ENCODE results near the gene EDN2. TPM values are rescaled to one million over a fixed set of nuclear protein-coding genes. Genes with fewer than 3 reads are reported as not detected.

The EDN2 gene
- total RNA-seq, 1 donor from 2014 or later, result 3.5 TPM

DNA sequence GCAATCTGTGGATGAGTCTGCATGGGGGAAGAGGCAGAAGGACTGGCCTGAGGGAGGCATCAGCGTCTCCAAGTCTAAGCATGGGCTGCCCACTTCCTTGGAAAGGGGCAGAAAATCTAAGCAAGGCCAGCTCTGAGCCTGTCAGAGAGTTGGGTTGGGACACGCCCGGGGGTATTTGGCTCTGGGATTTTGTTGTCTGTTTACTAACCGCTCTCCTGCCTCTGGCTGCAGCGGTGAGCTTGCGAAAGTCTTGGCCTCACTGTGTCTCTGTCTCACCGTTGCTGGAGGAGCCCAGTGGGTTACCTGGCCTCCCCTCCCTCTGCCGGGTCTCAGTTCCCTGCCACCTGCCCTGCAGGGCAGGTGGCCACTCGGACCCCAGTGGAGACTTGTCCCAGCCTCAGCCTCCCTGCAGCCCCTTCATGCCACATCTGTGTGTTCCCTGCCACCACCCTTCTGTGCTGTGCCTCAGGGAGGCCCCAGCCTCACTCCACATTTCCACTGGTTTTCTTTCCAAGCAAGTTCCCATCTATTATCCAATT lies 33.7 kb downstream of the EDN2 start:
- no peaks in the 10 kb centered on the region for H3K9me3 Mint-ChIP-seq
- TF ChIP-seq, protein P1, sequence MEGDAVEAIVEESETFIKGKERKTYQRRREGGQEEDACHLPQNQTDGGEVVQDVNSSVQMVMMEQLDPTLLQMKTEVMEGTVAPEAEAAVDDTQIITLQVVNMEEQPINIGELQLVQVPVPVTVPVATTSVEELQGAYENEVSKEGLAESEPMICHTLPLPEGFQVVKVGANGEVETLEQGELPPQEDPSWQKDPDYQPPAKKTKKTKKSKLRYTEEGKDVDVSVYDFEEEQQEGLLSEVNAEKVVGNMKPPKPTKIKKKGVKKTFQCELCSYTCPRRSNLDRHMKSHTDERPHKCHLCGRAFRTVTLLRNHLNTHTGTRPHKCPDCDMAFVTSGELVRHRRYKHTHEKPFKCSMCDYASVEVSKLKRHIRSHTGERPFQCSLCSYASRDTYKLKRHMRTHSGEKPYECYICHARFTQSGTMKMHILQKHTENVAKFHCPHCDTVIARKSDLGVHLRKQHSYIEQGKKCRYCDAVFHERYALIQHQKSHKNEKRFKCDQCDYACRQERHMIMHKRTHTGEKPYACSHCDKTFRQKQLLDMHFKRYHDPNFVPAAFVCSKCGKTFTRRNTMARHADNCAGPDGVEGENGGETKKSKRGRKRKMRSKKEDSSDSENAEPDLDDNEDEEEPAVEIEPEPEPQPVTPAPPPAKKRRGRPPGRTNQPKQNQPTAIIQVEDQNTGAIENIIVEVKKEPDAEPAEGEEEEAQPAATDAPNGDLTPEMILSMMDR (IDR thresholded peaks at IDR 0.05; ENCODE audit: unreplicated experiment), result no peak

DNA sequence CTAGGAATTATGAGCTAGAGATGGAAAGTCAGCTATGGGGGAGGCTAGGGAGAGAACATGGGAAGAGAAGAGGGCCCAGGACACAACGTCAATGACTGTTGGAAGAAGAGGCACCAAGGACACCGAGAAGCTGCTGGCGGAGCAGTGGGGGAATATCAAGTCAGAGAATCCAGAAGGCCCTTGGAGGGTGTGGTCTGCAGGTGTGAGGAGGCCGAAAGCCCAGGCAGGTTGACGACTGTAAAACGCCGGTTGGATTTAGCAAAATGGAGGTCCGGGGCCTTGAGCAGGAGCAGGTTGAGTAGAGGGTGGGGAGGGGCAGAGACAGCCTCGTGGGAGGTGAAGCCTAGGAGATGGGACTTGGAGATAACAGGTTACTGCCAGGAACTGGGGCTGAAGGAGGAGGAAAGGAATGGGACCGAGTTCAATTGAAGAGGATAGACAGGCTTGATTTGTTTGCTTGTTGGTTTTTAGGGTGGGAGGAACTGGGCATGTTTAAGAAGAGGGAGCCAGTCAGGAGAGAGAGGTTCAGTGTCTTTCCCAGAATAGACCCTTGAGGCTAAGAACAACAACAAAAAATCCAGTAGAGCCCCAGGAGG lies 35.1 kb downstream of the EDN2 start:
- Mint-ChIP-seq H3K4me3 (no peak overlapping the region), H3K9me3 (peaks cover 2% of the 10 kb centered on the region), H3K27me3 (ENCODE audit: low read depth) (no peaks in the 10 kb centered on the region), H3K4me1 (peaks cover 46% of the 10 kb centered on the region), H3K36me3 (no peaks in the 10 kb centered on the region), H3K27ac (peak overlapping the region; percentile 80)
- TF ChIP-seq, protein P1 (IDR thresholded peaks at IDR 0.05; ENCODE audit: unreplicated experiment), result no peak
- DNase-seq (ENCODE audit: low spot score in 2 of 2, unreplicated experiment in 2 of 2), result no peak

More for the DNA sequence above, 33.7 kb downstream of the EDN2 start:
- DNase-seq (ENCODE audit: low spot score in 2 of 2, unreplicated experiment in 2 of 2), result no peak
- H3K4me1 Mint-ChIP-seq, result peaks cover 57% of the 10 kb centered on the region
- H3K27ac Mint-ChIP-seq, result no peak overlapping the region
- H3K27me3 Mint-ChIP-seq (ENCODE audit: low read depth), result no peaks in the 10 kb centered on the region
- no peaks in the 10 kb centered on the region for H3K36me3 Mint-ChIP-seq
- no peak overlapping the region for H3K4me3 Mint-ChIP-seq

DNA sequence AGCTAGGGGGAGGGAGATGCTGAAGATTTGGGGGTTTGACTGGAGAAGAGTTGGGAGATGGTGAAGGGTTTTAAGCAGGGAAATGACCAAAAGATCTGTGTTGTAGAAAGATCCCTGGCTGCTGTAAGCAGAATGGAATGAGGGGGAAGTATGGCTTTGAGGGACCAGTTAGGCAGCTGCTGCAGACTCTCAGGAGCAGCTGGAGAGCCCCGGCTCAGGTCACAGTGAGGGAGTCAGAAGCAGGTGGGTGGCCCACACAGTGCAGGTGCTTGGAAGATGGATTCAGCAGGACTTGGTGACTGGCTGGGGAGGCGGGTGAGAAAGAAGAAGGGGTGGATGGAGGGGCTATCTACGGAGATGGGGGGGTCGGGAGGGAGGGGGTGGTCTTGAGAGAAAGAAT lies 35.7 kb downstream of the EDN2 start:
- peaks cover 4% of the 10 kb centered on the region for H3K9me3 Mint-ChIP-seq
- H3K27ac Mint-ChIP-seq, result peak overlapping the region; percentile 80
- DNase-seq (ENCODE audit: low spot score in 2 of 2, unreplicated experiment in 2 of 2), result no peak
- no peaks in the 10 kb centered on the region for H3K27me3 Mint-ChIP-seq (ENCODE audit: low read depth)
- no peak overlapping the region for H3K4me3 Mint-ChIP-seq
- H3K36me3 Mint-ChIP-seq, result no peaks in the 10 kb centered on the region
- TF ChIP-seq, protein P1 (IDR thresholded peaks at IDR 0.05; ENCODE audit: unreplicated experiment), result no peak
- peaks cover 43% of the 10 kb centered on the region for H3K4me1 Mint-ChIP-seq

DNA sequence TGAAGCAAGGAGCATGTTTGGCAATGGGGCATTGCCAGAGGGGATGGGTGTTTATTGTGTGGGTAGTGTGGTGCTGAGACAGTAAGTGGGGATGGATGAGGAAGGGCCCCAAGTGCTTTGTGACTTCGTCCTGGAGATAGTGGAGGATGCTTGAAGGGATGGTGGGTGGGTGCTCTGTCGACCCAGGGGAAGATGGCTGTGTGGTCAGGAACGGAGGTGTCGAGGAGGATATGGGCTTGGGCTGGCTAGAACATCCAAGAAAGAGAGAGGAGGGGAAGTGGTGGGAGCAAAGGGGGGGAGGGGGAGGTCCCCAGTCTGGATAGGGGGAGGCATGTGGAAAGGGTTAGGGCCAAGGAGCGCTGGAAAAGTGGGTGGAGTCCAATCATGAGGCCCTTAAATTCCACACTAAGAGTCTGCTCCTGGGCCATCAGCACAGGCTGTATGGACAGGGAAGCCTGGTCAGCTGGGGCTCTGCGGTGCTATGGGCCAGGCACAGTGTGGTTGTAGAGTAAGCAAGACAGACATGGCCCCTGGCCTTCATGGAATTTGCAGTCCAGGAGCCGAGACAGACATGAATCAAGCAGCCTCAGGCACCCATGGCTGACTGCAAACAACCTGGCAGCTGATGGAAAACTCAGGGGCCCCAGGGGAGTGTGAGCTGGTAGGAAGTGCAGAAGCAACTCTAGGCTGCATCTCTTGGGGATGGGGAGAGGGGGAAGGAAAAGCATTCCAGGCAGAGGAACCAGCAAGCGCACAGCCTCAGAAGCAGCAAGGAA lies 36.3 kb downstream of the EDN2 start:
- Mint-ChIP-seq H3K4me1 (peaks cover 46% of the 10 kb centered on the region), H3K4me3 (no peak overlapping the region), H3K36me3 (no peaks in the 10 kb centered on the region), H3K27me3 (ENCODE audit: low read depth) (no peaks in the 10 kb centered on the region), H3K27ac (peak overlapping the region; percentile 80), H3K9me3 (peaks cover 4% of the 10 kb centered on the region)
- DNase-seq (ENCODE audit: low spot score in 2 of 2, unreplicated experiment in 2 of 2), result no peak
- TF ChIP-seq, protein P1 (IDR thresholded peaks at IDR 0.05; ENCODE audit: unreplicated experiment), result no peak

DNA sequence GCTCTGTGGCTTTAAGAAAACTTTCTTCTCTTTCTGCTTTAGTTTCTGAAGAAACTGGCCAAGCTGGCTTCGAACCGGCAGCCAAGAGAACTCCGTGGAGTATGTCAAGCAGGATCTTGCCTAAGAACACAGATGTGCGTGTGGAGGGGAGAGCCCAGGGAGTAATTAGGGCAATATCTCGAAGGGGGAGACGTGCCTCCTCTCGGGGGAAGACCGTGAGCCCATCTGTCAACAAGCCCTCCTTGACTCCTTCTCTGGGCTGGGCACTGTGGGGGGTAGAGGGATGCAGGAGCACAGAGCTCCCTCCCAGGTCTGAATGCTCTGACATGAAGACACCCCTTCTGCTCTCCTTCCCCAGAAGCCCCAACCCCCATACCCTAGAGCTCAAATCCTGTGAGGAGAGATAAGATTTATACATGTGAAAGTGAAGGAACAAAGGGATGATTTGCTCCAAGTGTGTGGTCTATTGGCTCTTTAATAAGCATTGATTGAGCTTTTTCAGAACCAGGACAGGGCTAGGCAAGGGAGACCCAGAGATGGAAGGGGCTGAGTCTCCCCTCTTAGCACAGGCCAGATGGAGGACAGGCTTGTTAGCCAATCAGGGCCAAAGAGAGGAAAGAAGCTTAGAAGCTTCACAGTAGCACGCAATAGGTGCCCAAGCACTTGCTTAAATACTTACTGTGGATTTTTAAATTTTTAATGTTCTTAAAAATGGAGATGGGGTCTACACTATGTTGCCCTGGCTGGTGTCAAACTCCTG lies 37.5 kb downstream of the EDN2 start:
- Mint-ChIP-seq H3K27me3 (ENCODE audit: low read depth) (no peaks in the 10 kb centered on the region), H3K9me3 (peaks cover 4% of the 10 kb centered on the region), H3K27ac (peak overlapping the region; percentile 85), H3K4me3 (no peak overlapping the region), H3K4me1 (peaks cover 57% of the 10 kb centered on the region), H3K36me3 (no peaks in the 10 kb centered on the region)
- TF ChIP-seq, protein P1 (IDR thresholded peaks at IDR 0.05; ENCODE audit: unreplicated experiment), result no peak
- DNase-seq (ENCODE audit: low spot score in 2 of 2, unreplicated experiment in 2 of 2), result no peak

Measured in mesothelial cell of epicardium (in vitro differentiated cells).